H7 (cell line): ENCODE results near the gene COX6A1. TPM values are rescaled to one million over a fixed set of nuclear protein-coding genes. Genes with fewer than 3 reads are reported as not detected.

Source experiments
- DNase-seq: peaks from one replicate; pipeline ENCODE4 v3.0.0; 2012
- H3K27me3 ChIP-seq: 2 replicates; pipeline ENCODE4 v1.6.0; 2011; ENCODE audit warnings: mild to moderate bottlenecking, low read length; ENCODE audit not compliant: control insufficient read depth, insufficient read depth
- H3K36me3 ChIP-seq: replicated peaks from 2 replicates; pipeline ENCODE4 v1.5.1; 2011; ENCODE audit warnings: low read length; ENCODE audit not compliant: control insufficient read depth, insufficient read depth
- H3K4me3 ChIP-seq: 2 replicates; pipeline ENCODE4 v1.5.1; 2011; ENCODE audit warnings: low read depth, mild to moderate bottlenecking, control low read depth, low read length, moderate library complexity; ENCODE audit not compliant: insufficient read depth
- total RNA-seq: library from RNA; depleted of rRNA; stranded (reverse); fragments of >200 nt; shearing (Covaris generic); gene quantifications from 2 replicates; pipeline ENCODE4 v1.2.3, GENCODE V29; 2014; rRNA removed

The COX6A1 gene
- total RNA-seq: 488 and 604 TPM in 2 replicates

DNA sequence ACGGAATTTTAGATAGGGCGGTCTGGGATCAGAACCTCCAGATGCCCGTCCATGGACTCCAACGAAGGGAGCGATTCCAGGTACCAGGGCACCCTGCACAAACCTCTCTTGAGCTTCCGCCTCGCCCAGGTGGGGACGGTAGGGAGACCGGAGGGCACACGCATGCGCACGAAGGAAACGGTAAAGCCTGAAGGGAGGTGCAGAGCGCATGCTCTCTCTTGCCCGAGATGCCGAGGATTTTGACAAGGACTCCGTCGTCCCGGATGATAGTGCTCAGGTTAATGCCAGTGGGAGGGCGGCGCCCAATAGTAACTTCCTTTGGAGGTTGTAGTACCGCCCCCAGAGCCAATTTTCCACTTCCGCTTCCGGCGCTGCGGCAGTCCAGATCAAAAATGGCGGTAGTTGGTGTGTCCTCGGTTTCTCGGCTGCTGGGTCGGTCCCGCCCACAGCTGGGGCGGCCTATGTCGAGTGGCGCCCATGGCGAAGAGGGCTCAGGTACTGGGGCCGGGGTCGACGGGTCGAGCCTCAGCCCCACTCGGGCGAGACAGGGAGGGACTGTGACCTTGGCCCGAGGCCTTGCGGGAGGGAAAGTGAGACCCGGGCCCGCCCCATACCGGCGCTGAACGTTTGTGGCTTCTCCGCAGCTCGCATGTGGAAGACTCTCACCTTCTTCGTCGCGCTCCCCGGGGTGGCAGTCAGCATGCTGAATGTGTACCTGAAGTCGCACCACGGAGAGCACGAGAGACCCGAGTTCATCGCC is at the start of gene COX6A1:
Gene COX6A1 (plus strand): TSS at position 379 of the 760 bp plus-strand sequence. CDS start 14 bp downstream, at position 393.
- H3K4me3 ChIP-seq: peak within 1 kb of the TSS; percentile 90
- DNase-seq: peak; percentile 93
- H3K27me3 ChIP-seq: no peaks in the 10 kb centered on the region
- H3K36me3 ChIP-seq: peaks cover 7% of the 10 kb centered on the region

DNA sequence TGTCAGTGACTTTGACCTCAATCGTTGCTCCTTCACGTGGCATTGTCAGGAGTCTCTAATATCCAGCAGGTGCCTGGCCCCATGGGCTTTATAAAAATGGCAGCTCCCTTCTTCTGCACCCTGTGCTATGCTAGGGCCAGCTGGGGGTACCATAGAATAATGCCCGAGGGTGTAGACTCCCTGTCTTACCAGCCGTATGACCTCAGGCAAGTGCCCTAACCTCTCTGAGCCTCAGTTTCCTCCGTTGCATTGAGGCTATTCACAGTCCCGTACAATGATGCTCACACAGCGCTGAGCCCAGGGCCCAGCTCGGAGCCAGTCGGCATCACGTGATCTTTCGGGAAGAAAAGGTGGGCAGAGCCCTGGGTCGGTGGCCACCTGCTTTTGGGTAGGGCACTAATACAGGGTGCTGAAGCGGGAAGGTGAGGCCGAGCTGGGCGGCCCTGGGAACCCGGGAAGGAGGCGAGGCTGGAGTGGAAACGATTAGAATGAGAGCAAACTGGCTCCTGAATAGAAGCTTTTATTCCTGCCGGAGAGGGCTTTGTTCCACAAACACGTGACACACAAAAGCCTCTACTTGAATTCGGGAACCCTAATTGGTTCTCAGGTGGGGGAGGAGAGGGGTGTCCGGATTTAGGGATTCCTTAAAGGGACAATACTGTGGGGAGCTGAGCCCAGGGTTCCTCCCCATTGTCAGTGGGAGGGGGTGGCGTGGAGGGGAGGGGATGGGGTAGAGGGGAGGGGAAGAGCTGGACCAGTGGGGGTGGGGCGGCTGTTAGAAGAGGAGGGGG is 49.0 kb upstream of the COX6A1 start:
- DNase-seq: peak; percentile 94

DNA sequence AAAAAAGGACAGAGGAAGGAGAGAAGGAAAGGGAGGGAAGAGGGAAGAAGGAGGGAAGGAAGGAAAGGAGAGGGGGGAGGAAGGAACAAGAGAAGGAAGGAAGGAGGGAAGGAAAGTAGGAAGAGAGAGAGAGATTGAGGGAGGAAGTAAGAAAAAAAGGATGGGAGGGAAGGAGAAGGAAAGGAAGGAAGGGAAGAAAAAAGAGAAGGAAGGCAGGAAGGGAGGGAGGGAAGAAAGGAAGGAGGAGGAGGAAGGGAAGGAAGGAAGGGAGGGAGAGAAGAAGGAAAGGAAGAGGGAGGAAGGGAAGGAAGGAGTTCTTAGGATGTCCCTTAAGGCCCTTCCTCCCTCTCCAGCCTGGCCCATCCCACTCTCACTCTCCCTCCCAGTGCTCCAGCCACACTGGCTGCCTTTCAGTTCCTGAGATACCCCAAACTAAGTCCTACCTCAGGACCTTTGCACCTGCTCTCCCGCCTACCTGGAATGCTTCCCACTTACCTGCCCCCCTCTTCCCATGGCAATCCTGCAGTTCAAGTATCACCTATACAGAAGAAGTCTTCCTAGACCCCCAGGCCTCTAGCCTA is 47.3 kb upstream of the COX6A1 start:
- H3K36me3 ChIP-seq: no peaks in the 10 kb centered on the region

More for the DNA sequence above, 49.0 kb upstream of the COX6A1 start:
- peaks cover 1% of the 10 kb centered on the region; the same call in 1 of the 2 replicates for H3K27me3 ChIP-seq
- H3K4me3 ChIP-seq: peak overlapping the region; percentile 45
- H3K36me3 ChIP-seq: no peaks in the 10 kb centered on the region

DNA sequence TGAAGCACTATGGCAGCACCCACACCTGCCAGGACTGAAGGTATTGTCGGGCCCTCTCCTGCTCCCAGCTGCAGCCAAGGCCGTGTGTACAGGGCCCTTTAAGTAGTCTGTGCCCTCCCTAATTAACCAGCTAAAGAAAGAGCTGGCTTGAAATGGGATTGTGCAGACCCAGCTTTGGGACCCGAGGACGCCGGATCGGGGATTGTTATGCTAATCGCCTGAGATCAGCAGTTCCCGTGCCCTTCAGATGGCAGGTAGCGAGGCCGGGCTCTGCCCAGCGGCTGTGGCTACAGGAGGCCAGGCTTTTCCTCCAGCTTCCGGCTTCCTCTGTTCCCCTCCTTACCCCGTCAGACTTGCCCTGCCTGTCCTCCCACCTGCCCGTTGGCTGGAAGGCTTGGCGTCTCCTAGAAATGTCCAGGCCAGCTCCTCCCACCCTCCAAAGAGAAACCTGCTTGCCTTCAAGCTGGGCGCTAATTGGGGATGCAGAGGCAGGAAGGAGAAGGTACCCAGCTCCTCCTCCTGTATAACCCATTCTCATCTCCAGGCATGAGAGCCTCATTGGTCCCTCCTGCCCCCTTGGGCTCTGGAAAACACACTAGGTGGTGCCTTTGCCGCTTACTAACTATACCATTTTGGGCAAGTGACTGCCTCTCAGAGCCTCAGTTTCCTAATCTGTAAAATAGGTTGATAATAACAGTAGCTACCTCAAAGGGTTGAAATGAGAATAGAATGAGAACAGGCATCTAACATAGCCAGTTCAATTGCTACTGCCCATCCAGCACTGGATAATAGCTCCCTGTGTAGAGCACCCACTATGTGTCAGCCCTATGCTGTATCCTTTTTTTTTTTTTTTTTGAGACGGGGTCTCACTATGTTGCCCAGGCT is 43.2 kb upstream of the COX6A1 start:
- peak; percentile 84 for DNase-seq
- Histone ChIP-seq H3K4me3 (peak overlapping the region; percentile 8; the same call in 1 of the 2 replicates), H3K27me3 (peaks cover 1% of the 10 kb centered on the region; the same call in 1 of the 2 replicates), H3K36me3 (no peaks in the 10 kb centered on the region)

More for the DNA sequence above, 47.3 kb upstream of the COX6A1 start:
- peaks cover 1% of the 10 kb centered on the region; the same call in 1 of the 2 replicates for H3K27me3 ChIP-seq
- no peak overlapping the region for H3K4me3 ChIP-seq
- no peak for DNase-seq

DNA sequence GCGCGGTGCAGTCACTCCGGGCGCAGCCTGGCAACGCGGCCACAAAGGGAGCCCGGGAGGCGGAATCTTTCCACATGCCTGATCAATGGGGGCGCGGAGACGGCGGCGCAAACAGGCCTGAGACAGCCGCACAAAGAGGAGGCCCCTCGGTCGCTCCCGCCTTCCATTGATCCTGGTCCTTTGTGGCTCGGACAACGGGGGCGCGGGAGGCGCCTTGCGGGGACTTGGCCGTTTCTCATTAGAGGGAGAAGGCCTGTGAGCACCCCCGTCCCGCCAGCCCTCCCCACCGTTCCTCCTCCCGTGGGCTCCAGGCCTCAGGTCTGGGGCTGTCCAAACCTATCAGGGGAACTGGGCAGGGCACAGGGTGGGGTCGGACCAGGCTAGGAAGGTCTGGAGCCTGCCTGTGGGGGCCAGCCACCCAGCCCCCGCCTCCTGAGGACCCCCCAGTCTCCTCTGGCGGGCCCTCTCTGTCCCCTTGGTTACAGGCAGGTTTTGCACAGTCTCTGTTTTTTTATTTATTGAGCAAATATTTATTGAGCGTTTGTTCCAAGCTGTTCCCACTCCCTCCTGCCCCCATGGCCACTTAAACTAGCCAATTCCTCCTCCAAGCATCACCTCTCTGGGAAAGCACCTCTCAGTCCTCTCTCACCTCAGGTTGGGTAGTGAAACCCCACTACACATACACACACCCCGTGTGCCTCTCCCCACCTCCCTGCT is 39.9 kb upstream of the COX6A1 start:
- Histone ChIP-seq H3K27me3 (no peaks in the 10 kb centered on the region), H3K36me3 (no peaks in the 10 kb centered on the region), H3K4me3 (no peak overlapping the region)
- DNase-seq: peak; percentile 66

DNA sequence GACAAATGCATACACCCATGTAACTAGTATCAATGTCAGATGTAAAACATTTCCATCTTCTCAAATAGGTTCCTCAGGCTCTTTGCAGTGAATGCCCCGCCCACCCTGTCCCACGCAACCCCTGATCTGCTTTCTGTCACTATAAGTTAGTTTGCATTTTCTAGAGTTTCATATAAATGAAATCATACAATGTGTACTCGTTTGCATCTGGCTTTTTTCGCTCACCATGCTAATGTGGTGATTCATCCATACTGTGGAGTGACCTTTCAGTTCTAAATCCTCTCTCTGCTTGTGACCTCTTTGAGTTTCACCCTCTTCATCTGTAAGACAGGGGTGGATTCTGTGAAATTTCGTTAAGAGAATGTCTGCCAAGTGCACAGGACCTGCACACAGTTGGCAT is 38.4 kb upstream of the COX6A1 start:
- Histone ChIP-seq H3K36me3 (no peaks in the 10 kb centered on the region), H3K27me3 (no peaks in the 10 kb centered on the region), H3K4me3 (no peak overlapping the region)
- no peak for DNase-seq

DNA sequence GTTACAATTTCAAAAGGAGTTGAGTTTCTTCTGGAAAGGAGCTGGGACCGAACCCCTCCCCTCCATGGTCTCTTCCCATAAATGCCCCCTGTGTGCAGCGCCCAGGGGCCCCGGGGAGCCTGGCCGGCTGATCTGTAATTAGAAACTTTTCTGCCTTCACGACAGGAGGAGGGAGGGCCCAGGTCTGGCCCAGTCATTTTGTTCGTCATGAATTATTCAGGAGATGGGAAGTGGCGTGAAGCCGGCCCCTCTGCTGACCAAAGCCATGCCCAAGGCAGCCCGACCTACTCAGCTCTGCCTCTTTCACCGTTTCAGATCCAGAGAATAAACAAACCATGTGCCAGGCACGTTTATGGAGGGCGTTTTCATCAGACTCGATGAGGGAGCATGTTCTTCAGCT is 35.7 kb upstream of the COX6A1 start:
- no peaks in the 10 kb centered on the region for H3K36me3 ChIP-seq
- DNase-seq: peak; percentile 86
- H3K4me3 ChIP-seq: no peak overlapping the region
- no peaks in the 10 kb centered on the region for H3K27me3 ChIP-seq

DNA sequence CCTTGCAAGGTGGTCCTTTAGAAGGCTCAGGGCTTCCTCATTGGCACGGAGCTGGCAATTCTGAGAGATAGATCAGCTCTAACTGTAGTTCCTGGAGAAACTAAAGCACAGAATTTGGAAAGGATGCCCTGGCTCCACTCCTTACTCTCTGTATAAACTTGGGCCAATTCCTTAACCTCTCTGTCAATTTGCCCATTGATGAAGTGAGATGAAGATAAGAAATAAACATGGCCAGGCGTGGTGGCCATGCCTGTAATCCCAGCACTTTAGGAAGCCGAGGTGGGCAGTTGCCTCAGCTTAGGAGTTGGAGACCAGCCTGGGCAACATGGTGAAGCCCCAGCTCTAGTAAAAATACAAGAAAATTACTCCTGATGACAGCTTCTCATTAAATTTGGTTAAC is 34.0 kb upstream of the COX6A1 start:
- H3K36me3 ChIP-seq: no peaks in the 10 kb centered on the region
- no peak for DNase-seq
- H3K27me3 ChIP-seq: no peaks in the 10 kb centered on the region
- no peak overlapping the region for H3K4me3 ChIP-seq

- H3K27me3 ChIP-seq: no peaks in the 10 kb centered on the region
- H3K36me3 ChIP-seq: no peaks in the 10 kb centered on the region
- DNase-seq: peak; percentile 43
- no peak overlapping the region for H3K4me3 ChIP-seq
Measured at GRCh38 chr12:120404271-120404670, 33.6 kb upstream of the COX6A1 start.

DNA sequence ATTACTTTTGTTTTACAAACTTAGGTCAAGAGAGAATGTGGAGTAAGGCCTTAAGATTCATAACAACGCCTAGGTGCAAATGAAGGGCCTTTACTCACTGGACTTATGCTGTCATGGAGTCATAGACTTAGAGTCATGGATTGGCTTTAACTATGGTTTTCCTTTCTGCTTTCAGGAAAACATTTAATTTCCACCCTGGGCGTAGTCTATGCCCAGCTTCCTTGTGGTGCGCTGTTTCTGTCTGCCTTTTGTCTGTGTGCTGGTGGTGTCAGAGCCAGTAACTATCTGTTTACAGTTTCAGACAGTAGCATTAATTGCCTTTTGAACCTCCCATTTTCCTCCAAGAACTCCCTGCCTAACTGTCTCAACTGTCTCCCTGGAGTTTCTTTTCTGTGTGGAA is 31.8 kb upstream of the COX6A1 start:
- no peak overlapping the region for H3K4me3 ChIP-seq
- no peaks in the 10 kb centered on the region for H3K36me3 ChIP-seq
- H3K27me3 ChIP-seq: no peaks in the 10 kb centered on the region
- no peak for DNase-seq

DNA sequence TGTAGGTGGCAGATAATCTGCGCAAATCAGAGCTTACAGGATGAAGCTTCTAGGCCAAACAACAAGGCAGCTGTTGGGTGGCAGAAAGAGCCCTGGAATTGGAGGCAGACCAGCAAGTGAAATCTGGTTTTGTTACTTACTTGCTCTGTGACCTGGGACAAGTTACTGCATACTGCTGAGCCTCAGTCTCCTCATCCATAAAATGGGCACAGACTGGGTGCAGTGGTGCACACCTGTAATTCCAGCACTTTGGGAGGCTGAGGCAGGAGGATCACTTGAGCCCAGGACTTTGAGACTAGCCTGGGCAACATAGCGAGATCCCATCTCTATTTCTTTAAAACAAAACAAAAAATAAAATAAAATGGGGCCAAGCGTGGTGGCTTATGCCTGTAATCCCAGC is 31.4 kb upstream of the COX6A1 start:
- DNase-seq: no peak
- no peaks in the 10 kb centered on the region for H3K27me3 ChIP-seq
- no peak overlapping the region for H3K4me3 ChIP-seq
- H3K36me3 ChIP-seq: no peaks in the 10 kb centered on the region

DNA sequence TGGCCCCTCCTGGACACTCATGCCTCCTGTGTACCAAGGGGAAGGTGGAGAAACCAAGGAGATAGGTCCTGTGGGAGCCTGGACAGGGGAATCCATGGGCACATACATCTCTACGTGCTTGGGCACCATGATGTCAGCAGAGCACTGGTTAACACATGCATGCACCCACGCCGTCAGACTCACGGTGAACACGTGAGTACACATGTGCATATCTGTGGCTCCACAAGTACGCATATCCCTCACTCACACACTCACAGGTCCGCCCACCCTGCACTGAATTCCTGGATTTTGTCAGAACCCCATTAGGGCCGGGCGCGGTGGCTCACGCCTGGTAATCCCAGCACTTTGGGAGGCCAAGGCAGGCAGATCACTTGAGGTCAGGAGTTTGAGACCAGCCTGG is 29.1 kb upstream of the COX6A1 start:
- H3K36me3 ChIP-seq: no peaks in the 10 kb centered on the region
- no peak overlapping the region for H3K4me3 ChIP-seq
- H3K27me3 ChIP-seq: no peaks in the 10 kb centered on the region
- no peak for DNase-seq

DNA sequence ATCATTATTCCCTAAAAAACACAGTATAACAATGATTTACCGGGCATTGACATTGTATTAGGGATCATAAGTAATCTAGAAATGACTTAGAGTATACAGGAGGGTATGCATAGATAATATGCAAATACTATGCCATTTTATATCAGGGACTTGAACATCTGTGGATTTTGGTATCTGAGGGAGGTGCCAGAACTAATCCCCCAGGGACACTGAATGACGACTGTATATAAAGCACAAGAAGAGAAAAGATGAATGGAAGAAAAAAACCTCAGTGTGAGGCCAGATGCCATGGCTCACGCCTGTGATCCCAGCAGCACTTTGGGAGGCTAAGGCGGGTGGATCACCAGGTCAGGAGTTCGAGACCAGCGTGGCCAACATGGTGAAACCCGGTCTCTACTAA is 25.5 kb upstream of the COX6A1 start:
- no peak for DNase-seq
- Histone ChIP-seq H3K27me3 (no peaks in the 10 kb centered on the region), H3K36me3 (no peaks in the 10 kb centered on the region), H3K4me3 (no peak overlapping the region)
